HL-60 (cell line): ENCODE data around the gene ARHGEF6.

ENCODE experiments used
- CTCF ChIP-seq: IDR thresholded peaks from one replicate; pipeline ENCODE4 v1.5.1; 2011; ENCODE audit warnings: low read length, control low read depth, inconsistent platforms; ENCODE audit not compliant: insufficient read depth
- GABPA ChIP-seq: IDR thresholded peaks from 2 replicates; pipeline ENCODE4 v1.6.1; 2012; ENCODE audit warnings: low read depth
- POLR2AphosphoS5 ChIP-seq: IDR thresholded peaks from 2 replicates; pipeline ENCODE4 v1.6.1; 2012; ENCODE audit warnings: low read depth
- REST ChIP-seq: IDR thresholded peaks from 2 replicates; pipeline ENCODE4 v1.6.1; 2012; ENCODE audit warnings: low read depth; ENCODE audit not compliant: insufficient replicate concordance

GRCh38 chrX:136671006-136671610 is 109.6 kb downstream of the ARHGEF6 start:
- TF ChIP-seq CTCF (no peak), REST (no peak), POLR2AphosphoS5 (no peak), GABPA (no peak)
